HepG2 (cell line): ENCODE results near the gene KATNB1. TPM values are rescaled to one million over a fixed set of nuclear protein-coding genes. Genes with fewer than 3 reads are reported as not detected.
A peak's percentile ranks its signal among the peaks of the same experiment; 100 is the strongest.

Source experiments
- ATF7-NPFF ChIP-seq: sonication (generic); formaldehyde crosslinking; IDR thresholded peaks from 2 replicates; pipeline ENCODE4 v1.8.1; 2023; ENCODE audit warnings: mild to moderate bottlenecking, low read depth, missing genetic modification reagents, moderate library complexity
- BORCS8-MEF2B ChIP-seq: sonication (generic); formaldehyde crosslinking; IDR thresholded peaks from 2 replicates; pipeline ENCODE4 v1.8.0; 2022; ENCODE audit warnings: mild to moderate bottlenecking, missing genetic modification reagents
- GPN1 ChIP-seq: sonication (generic); formaldehyde crosslinking; IDR thresholded peaks from 2 replicates; pipeline ENCODE4 v1.5.1; 2020; ENCODE audit warnings: missing genetic modification reagents, borderline replicate concordance
- HNRNPL ChIP-seq: fragments of 200-400 bp; formaldehyde crosslinking; IDR thresholded peaks from 2 replicates; pipeline ENCODE4 v1.6.1; 2017; ENCODE audit warnings: mild to moderate bottlenecking, low read depth, low read length
- HNRNPUL1 ChIP-seq: fragments of 200-400 bp; formaldehyde crosslinking; IDR thresholded peaks from 2 replicates; pipeline ENCODE4 v1.6.1; 2017; ENCODE audit warnings: low read depth, mild to moderate bottlenecking, low read length, moderate library complexity
- JUND ChIP-seq: sonication (generic); formaldehyde crosslinking; IDR thresholded peaks from 2 replicates; pipeline ENCODE4 v1.8.0; 2022; ENCODE audit warnings: mild to moderate bottlenecking, missing genetic modification reagents
- KDM1A ChIP-seq: IDR thresholded peaks from 2 replicates; pipeline ENCODE4 v1.6.1; 2016; ENCODE audit warnings: missing compliant biosample characterization
- MAFG ChIP-seq: sonication (generic); formaldehyde crosslinking; IDR thresholded peaks from 2 replicates; pipeline ENCODE4 v1.5.1; 2020; ENCODE audit warnings: mild to moderate bottlenecking, missing genetic modification reagents
- MED1 ChIP-seq: sonication (generic); formaldehyde crosslinking; IDR thresholded peaks from 2 replicates; pipeline ENCODE4 v1.4.0; 2020; ENCODE audit warnings: missing genetic modification reagents
- MEIS1 ChIP-seq: sonication (generic); formaldehyde crosslinking; IDR thresholded peaks from 2 replicates; pipeline ENCODE4 v1.9.0; 2021; ENCODE audit warnings: mild to moderate bottlenecking, missing genetic modification reagents, moderate library complexity, borderline replicate concordance
- TBL1XR1 ChIP-seq: fragments of 150-350 bp; IDR thresholded peaks from 2 replicates; pipeline ENCODE4 v1.6.1; 2014; ENCODE audit warnings: borderline replicate concordance, low read length; ENCODE audit not compliant: partially characterized antibody
- ZNF274 ChIP-seq: sonication (generic); formaldehyde crosslinking; IDR thresholded peaks from 2 replicates; pipeline ENCODE4 v1.5.1; 2020; ENCODE audit warnings: mild to moderate bottlenecking, missing genetic modification reagents
- ZNF3 ChIP-seq: IDR thresholded peaks from 2 replicates; pipeline ENCODE4 v1.7.0; 2017; ENCODE audit warnings: inconsistent platforms
- ZNF549 ChIP-seq: sonication (generic); formaldehyde crosslinking; IDR thresholded peaks from 2 replicates; pipeline ENCODE4 v1.5.0; 2020; ENCODE audit warnings: missing genetic modification reagents
- ZNF562 ChIP-seq: sonication (generic); formaldehyde crosslinking; IDR thresholded peaks from 2 replicates; pipeline ENCODE4 v1.8.0; 2022; ENCODE audit warnings: missing genetic modification reagents, borderline replicate concordance
- ZNF746 ChIP-seq: sonication (generic); formaldehyde crosslinking; IDR thresholded peaks from 2 replicates; pipeline ENCODE4 v1.8.0; 2022; ENCODE audit warnings: mild to moderate bottlenecking, missing genetic modification reagents
- ZNF879 ChIP-seq: sonication (generic); formaldehyde crosslinking; IDR thresholded peaks from 2 replicates; pipeline ENCODE4 v1.8.1; 2023; ENCODE audit warnings: missing genetic modification reagents
- polyA plus RNA-seq, 8 experiments: library from polyadenylated mRNA; depleted of rRNA in 3 of 8; stranded (reverse) in 7 of 8; unstranded in 1 of 8; fragments of >200 nt; fragmentation: Illumina TruSeq in 4 of 8; extraction: Trizol in 4 of 8; gene quantifications; 2 replicates each; pipeline versions ENCODE4 v1.2.1 to v1.2.3, GENCODE V29; 2011 to 2016; ENCODE audit warnings: low read depth in 4 of 8, missing spikeins in 1 of 8, mixed read lengths in 1 of 8; ENCODE audit not compliant: insufficient read depth in 1 of 8
- total RNA-seq, 5 experiments: library from RNA; depleted of rRNA; stranded (reverse); fragments of >200 nt; fragmentation: Illumina TruSeq; extraction: Trizol; gene quantifications; 2 replicates each; pipeline ENCODE4 v1.2.3, GENCODE V29; 2016; ENCODE audit warnings: low read depth in 1 of 5
- TF ChIP-seq, protein P1 (sequence below): IDR thresholded peaks from 2 replicates; pipeline ENCODE4 v1.6.1; 2016; ENCODE audit warnings: mild to moderate bottlenecking, missing biosample characterization, missing genetic modification reagents
- TF ChIP-seq, protein P2 (sequence below): sonication (generic); formaldehyde crosslinking; conservative IDR thresholded peaks from 2 replicates; pipeline ENCODE4 v1.8.1; 2023; ENCODE audit warnings: missing genetic modification reagents
- TF ChIP-seq, protein P3 (sequence below): sonication (generic); formaldehyde crosslinking; conservative IDR thresholded peaks from 2 replicates; pipeline ENCODE4 v1.4.0; 2020; ENCODE audit warnings: mild to moderate bottlenecking, missing genetic modification reagents, moderate library complexity
- TF ChIP-seq, protein P4 (sequence below): sonication (generic); formaldehyde crosslinking; IDR thresholded peaks from 2 replicates; pipeline ENCODE4 v1.8.1; 2023; ENCODE audit warnings: mild to moderate bottlenecking, missing genetic modification reagents
- TF ChIP-seq, protein P5 (sequence below): sonication (generic); formaldehyde crosslinking; IDR thresholded peaks from 2 replicates; pipeline ENCODE4 v1.4.0; 2020; ENCODE audit warnings: missing genetic modification reagents
- TF ChIP-seq, protein P6 (sequence below): sonication (generic); formaldehyde crosslinking; IDR thresholded peaks from 2 replicates; pipeline ENCODE4 v1.5.0; 2020; ENCODE audit warnings: missing genetic modification reagents

The KATNB1 gene
- total and polyA plus RNA-seq, 2 of the 13 experiments (the other 11 are each of a cell fraction or from before 2014, with no cell fraction given): 31.5 to 43.5 TPM

DNA sequence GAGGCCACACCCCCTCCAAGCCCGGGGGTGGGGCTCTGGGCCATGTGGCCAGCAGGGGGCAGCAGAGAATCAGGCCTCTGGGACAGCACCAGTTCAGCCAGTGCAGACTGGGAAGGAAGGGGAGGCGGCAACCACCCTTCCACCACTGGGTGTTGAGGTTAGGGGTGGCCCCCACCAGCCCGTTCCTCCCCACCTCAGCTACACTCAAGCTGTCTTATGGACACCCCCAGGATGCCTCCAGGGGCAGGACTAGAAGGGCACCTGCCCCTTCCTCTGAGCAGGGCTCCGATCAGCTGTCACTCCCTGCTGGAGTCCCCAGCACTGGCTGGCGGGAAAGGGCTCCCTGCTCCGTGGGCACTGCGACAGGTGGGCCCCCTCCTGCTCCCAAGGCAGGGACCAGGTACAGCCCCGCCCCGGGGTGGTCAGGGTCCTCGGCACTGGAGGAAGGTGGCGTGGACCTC lies 21.8 kb downstream of the KATNB1 start (continued):
- TF ChIP-seq, protein P1, sequence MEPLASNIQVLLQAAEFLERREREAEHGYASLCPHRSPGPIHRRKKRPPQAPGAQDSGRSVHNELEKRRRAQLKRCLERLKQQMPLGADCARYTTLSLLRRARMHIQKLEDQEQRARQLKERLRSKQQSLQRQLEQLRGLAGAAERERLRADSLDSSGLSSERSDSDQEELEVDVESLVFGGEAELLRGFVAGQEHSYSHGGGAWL (CRISPR knock-in tag): no peak
- TF ChIP-seq, protein P2, sequence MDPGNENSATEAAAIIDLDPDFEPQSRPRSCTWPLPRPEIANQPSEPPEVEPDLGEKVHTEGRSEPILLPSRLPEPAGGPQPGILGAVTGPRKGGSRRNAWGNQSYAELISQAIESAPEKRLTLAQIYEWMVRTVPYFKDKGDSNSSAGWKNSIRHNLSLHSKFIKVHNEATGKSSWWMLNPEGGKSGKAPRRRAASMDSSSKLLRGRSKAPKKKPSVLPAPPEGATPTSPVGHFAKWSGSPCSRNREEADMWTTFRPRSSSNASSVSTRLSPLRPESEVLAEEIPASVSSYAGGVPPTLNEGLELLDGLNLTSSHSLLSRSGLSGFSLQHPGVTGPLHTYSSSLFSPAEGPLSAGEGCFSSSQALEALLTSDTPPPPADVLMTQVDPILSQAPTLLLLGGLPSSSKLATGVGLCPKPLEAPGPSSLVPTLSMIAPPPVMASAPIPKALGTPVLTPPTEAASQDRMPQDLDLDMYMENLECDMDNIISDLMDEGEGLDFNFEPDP: no peak
- peak; percentile 52; the same call in 1 of the 2 replicates for TF ChIP-seq BORCS8-MEF2B
- TF ChIP-seq KDM1A (CRISPR knock-in tag): no peak
- TF ChIP-seq ZNF274 (CRISPR knock-in tag): no peak; the same call in 1 of the 2 replicates
- TF ChIP-seq JUND (CRISPR knock-in tag): no peak
- TF ChIP-seq ATF7-NPFF (CRISPR knock-in tag): no peak
- TF ChIP-seq MEIS1 (CRISPR knock-in tag): peak; percentile 46; the same call in 1 of the 2 replicates
- TF ChIP-seq, protein P3, sequence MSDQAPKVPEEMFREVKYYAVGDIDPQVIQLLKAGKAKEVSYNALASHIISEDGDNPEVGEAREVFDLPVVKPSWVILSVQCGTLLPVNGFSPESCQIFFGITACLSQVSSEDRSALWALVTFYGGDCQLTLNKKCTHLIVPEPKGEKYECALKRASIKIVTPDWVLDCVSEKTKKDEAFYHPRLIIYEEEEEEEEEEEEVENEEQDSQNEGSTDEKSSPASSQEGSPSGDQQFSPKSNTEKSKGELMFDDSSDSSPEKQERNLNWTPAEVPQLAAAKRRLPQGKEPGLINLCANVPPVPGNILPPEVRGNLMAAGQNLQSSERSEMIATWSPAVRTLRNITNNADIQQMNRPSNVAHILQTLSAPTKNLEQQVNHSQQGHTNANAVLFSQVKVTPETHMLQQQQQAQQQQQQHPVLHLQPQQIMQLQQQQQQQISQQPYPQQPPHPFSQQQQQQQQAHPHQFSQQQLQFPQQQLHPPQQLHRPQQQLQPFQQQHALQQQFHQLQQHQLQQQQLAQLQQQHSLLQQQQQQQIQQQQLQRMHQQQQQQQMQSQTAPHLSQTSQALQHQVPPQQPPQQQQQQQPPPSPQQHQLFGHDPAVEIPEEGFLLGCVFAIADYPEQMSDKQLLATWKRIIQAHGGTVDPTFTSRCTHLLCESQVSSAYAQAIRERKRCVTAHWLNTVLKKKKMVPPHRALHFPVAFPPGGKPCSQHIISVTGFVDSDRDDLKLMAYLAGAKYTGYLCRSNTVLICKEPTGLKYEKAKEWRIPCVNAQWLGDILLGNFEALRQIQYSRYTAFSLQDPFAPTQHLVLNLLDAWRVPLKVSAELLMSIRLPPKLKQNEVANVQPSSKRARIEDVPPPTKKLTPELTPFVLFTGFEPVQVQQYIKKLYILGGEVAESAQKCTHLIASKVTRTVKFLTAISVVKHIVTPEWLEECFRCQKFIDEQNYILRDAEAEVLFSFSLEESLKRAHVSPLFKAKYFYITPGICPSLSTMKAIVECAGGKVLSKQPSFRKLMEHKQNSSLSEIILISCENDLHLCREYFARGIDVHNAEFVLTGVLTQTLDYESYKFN (CRISPR knock-in tag): peak; percentile 34; the same call in 1 of the 2 replicates
- no peak for TF ChIP-seq GPN1
- no peak for TF ChIP-seq ZNF549 (CRISPR knock-in tag)
- TF ChIP-seq HNRNPL: 0 out of 2 replicates have a peak, but pooled peaks have one; percentile 38
- TF ChIP-seq ZNF879: no peak
- TF ChIP-seq, protein P4, sequence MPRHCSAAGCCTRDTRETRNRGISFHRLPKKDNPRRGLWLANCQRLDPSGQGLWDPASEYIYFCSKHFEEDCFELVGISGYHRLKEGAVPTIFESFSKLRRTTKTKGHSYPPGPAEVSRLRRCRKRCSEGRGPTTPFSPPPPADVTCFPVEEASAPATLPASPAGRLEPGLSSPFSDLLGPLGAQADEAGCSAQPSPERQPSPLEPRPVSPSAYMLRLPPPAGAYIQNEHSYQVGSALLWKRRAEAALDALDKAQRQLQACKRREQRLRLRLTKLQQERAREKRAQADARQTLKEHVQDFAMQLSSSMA (CRISPR knock-in tag): peak; percentile 34; the same call in 1 of the 2 replicates
- TF ChIP-seq HNRNPUL1: no peak
- no peak for TF ChIP-seq ZNF3 (CRISPR knock-in tag)
- no peak for TF ChIP-seq MED1
- no peak for TF ChIP-seq MAFG
- no peak for TF ChIP-seq ZNF746
- TF ChIP-seq, protein P5, sequence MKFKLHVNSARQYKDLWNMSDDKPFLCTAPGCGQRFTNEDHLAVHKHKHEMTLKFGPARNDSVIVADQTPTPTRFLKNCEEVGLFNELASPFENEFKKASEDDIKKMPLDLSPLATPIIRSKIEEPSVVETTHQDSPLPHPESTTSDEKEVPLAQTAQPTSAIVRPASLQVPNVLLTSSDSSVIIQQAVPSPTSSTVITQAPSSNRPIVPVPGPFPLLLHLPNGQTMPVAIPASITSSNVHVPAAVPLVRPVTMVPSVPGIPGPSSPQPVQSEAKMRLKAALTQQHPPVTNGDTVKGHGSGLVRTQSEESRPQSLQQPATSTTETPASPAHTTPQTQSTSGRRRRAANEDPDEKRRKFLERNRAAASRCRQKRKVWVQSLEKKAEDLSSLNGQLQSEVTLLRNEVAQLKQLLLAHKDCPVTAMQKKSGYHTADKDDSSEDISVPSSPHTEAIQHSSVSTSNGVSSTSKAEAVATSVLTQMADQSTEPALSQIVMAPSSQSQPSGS (CRISPR knock-in tag): peak; percentile 60; the same call in 1 of the 2 replicates
- TF ChIP-seq, protein P6, sequence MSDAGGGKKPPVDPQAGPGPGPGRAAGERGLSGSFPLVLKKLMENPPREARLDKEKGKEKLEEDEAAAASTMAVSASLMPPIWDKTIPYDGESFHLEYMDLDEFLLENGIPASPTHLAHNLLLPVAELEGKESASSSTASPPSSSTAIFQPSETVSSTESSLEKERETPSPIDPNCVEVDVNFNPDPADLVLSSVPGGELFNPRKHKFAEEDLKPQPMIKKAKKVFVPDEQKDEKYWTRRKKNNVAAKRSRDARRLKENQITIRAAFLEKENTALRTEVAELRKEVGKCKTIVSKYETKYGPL: no peak
- TF ChIP-seq TBL1XR1: no peak
- TF ChIP-seq ZNF562: no peak
